ENCODE results near the gene TPRG1L. TPM values are rescaled to one million over a fixed set of nuclear protein-coding genes. Genes with fewer than 3 reads are reported as not detected.

Gene TPRG1L
- total RNA-seq, 4 donors from 2014 or later, result 42.6 to 60.3 (median 52.5) TPM

DNA sequence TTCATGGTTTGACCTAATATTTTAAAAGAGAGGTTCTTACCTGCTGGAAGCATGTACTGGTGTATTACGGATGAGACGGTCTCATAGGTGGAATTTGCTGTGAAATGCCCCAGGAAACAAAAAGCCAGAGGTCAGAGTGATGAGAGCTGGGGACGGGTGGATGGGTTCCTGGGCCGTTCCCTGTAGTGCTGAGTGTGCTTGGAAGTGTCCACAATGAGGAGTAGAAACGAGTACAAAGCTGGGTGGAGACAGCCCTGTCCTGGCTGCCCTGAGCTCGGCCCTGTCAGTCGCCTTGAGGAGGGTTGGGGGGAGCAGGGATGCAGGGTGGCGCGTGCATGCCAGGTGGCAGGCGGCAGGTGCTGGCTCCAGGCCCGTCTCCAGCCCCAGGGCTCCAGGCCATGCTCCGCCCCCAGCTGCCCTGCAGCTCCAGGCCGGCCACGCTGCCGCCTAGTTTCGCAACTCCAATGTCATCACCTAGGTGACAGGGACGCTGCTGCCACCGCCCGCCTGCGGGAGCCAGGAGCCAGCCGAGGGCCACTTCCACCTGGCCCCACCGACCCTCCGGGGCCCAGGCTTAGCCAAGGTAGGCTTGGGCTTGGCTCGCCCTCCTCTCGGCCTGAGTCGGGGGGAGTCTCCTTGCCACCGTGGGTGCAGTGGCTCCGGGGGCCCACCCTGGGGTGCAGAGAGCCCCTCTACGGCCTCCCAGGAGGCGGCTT, 43.9 kb downstream of the TPRG1L start:
- TF ChIP-seq CTCF (IDR thresholded peaks at IDR 0.05; ENCODE audit: low read depth), result no peak

DNA sequence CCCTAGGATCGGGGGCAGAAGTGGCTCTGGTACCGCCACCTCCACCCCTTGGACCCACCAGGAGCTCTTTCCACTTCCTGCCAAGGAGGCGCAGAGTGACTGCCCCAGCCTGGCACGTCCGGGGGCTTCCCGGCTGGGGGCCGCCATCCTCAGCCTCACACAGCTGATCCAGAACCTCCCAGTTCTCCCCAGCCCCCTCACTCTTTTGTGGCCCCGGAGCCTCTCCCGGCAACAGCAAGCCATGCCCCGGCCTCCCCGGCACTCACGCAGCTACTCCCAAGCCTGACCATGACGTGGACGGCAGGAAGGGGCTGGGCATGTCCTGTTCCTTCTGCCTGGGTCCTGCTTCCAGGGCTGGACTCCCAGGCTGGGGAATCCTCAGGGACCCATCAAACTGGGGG, 44.6 kb downstream of the TPRG1L start:
- TF ChIP-seq CTCF (IDR thresholded peaks at IDR 0.05; ENCODE audit: low read depth), result no peak

DNA sequence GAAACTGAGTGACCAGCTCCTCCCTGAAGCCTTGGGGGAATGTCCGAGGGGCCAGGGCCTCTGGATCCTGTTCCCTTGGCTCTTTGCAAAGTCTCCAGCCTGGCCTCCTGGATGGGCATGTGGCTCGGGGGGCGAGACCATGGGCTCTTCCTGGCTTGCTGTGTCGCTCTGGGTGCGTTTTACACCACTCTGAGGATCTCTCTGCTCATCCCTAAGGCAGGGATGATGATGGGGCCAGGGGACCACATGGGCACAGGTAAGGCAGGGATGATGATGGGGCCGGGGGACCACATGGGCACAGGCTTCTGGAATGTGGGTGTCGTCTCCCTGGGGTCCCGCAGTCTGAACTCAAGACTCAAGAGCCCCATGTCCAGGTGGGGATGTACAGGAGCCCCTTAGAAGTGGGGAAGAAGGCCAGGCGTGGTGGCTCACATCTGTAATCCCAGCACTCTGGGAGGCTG, 45.2 kb downstream of the TPRG1L start:
- no peak for TF ChIP-seq CTCF (IDR thresholded peaks at IDR 0.05; ENCODE audit: low read depth)

DNA sequence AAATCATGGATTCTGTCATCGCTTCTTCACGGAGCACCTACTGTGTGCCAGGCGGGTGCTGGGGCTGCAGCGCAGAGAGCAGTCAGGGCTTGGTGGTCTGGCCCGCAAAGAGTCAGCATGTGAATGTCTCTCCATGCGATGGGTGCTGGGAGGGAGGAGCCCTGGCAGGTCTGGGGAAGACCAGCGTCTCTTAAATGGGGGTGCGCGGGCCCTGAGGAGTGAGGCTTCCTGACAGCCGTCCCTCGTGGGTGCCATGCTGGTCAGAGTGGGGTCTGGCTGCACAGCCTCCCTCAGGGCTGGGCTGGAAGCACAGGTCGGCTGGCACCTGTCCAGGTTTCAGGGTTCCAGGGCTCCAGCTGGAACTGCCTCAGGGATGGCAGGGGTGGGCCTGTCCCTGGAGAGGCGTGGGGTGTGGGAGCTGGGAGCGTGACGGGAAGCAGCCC, 46.0 kb downstream of the TPRG1L start:
- no peak for TF ChIP-seq CTCF (IDR thresholded peaks at IDR 0.05; ENCODE audit: low read depth)

GRCh38 chr1:3671371-3672180, 46.8 kb downstream of the TPRG1L start:
- no peak for TF ChIP-seq CTCF (IDR thresholded peaks at IDR 0.05; ENCODE audit: low read depth)

- TF ChIP-seq CTCF (IDR thresholded peaks at IDR 0.05; ENCODE audit: low read depth), result no peak
Observed at GRCh38 chr1:3672231-3672970, 47.6 kb downstream of the TPRG1L start.

- no peak for TF ChIP-seq CTCF (IDR thresholded peaks at IDR 0.05; ENCODE audit: low read depth)
Observed at GRCh38 chr1:3672971-3673361, 48.2 kb downstream of the TPRG1L start.

Data from subcutaneous adipose tissue (tissue), 4 donors.